Measurements from ENCODE around the gene KHDC4.

KHDC4 gene

GRCh38 chr1:155954645-155955044 lies 20.4 kb upstream of the KHDC4 start:
- Histone ChIP-seq H3K9me3 (ENCODE audit: control insufficient read depth, low read length) (no peaks in the 10 kb centered on the region), H3K36me3 (ENCODE audit: control insufficient read depth, insufficient read depth, low read length) (peaks cover 84% of the 10 kb centered on the region), H3K27ac (ENCODE audit: insufficient read depth, low read length, poor library complexity, severe bottlenecking) (no peak overlapping the region), H3K4me3 (ENCODE audit: insufficient read depth, low read depth, low read length, poor library complexity, severe bottlenecking) (no peak overlapping the region), H3K4me1 (ENCODE audit: control insufficient read depth, insufficient read depth, low read length, poor library complexity, severe bottlenecking) (no peaks in the 10 kb centered on the region), H3K27me3 (replicated peaks; ENCODE audit: control insufficient read depth, insufficient read depth, low read length, poor library complexity, severe bottlenecking) (no peaks in the 10 kb centered on the region)
- DNase-seq: no peak

- Histone ChIP-seq H3K4me1 (ENCODE audit: control insufficient read depth, insufficient read depth, low read length, poor library complexity, severe bottlenecking) (peaks cover 2% of the 10 kb centered on the region), H3K36me3 (ENCODE audit: control insufficient read depth, insufficient read depth, low read length) (peaks cover 86% of the 10 kb centered on the region), H3K4me3 (ENCODE audit: insufficient read depth, low read depth, low read length, poor library complexity, severe bottlenecking) (no peak overlapping the region), H3K27me3 (replicated peaks; ENCODE audit: control insufficient read depth, insufficient read depth, low read length, poor library complexity, severe bottlenecking) (no peaks in the 10 kb centered on the region), H3K9me3 (ENCODE audit: control insufficient read depth, low read length) (no peaks in the 10 kb centered on the region), H3K27ac (ENCODE audit: insufficient read depth, low read length, poor library complexity, severe bottlenecking) (no peak overlapping the region)
- DNase-seq: no peak
These were observed 18.3 kb upstream of the KHDC4 start for GRCh38 chr1:155952505-155952890.

GRCh38 chr1:155951753-155952504 lies 17.7 kb upstream of the KHDC4 start:
- Histone ChIP-seq H3K27me3 (replicated peaks; ENCODE audit: control insufficient read depth, insufficient read depth, low read length, poor library complexity, severe bottlenecking) (no peaks in the 10 kb centered on the region), H3K4me1 (ENCODE audit: control insufficient read depth, insufficient read depth, low read length, poor library complexity, severe bottlenecking) (peaks cover 7% of the 10 kb centered on the region), H3K36me3 (ENCODE audit: control insufficient read depth, insufficient read depth, low read length) (peaks cover 86% of the 10 kb centered on the region), H3K4me3 (ENCODE audit: insufficient read depth, low read depth, low read length, poor library complexity, severe bottlenecking) (no peak overlapping the region), H3K27ac (ENCODE audit: insufficient read depth, low read length, poor library complexity, severe bottlenecking) (no peak overlapping the region), H3K9me3 (ENCODE audit: control insufficient read depth, low read length) (no peaks in the 10 kb centered on the region)
- no peak for DNase-seq

- no peak for DNase-seq
- no peak overlapping the region for H3K4me3 ChIP-seq (ENCODE audit: insufficient read depth, low read depth, low read length, poor library complexity, severe bottlenecking)
- no peaks in the 10 kb centered on the region for H3K9me3 ChIP-seq (ENCODE audit: control insufficient read depth, low read length)
- H3K4me1 ChIP-seq (ENCODE audit: control insufficient read depth, insufficient read depth, low read length, poor library complexity, severe bottlenecking): peaks cover 18% of the 10 kb centered on the region
- no peaks in the 10 kb centered on the region for H3K27me3 ChIP-seq (replicated peaks; ENCODE audit: control insufficient read depth, insufficient read depth, low read length, poor library complexity, severe bottlenecking)
- peaks cover 84% of the 10 kb centered on the region for H3K36me3 ChIP-seq (ENCODE audit: control insufficient read depth, insufficient read depth, low read length)
- no peak overlapping the region for H3K27ac ChIP-seq (ENCODE audit: insufficient read depth, low read length, poor library complexity, severe bottlenecking)
These were observed 16.6 kb upstream of the KHDC4 start for GRCh38 chr1:155950829-155951228.

- H3K9me3 ChIP-seq (ENCODE audit: control insufficient read depth, low read length): no peaks in the 10 kb centered on the region
- H3K36me3 ChIP-seq (ENCODE audit: control insufficient read depth, insufficient read depth, low read length): peaks cover 58% of the 10 kb centered on the region
- DNase-seq: no peak
- no peaks in the 10 kb centered on the region for H3K27me3 ChIP-seq (replicated peaks; ENCODE audit: control insufficient read depth, insufficient read depth, low read length, poor library complexity, severe bottlenecking)
- H3K27ac ChIP-seq (ENCODE audit: insufficient read depth, low read length, poor library complexity, severe bottlenecking): peak overlapping the region; percentile 25
- H3K4me1 ChIP-seq (ENCODE audit: control insufficient read depth, insufficient read depth, low read length, poor library complexity, severe bottlenecking): peaks cover 27% of the 10 kb centered on the region
- H3K4me3 ChIP-seq (ENCODE audit: insufficient read depth, low read depth, low read length, poor library complexity, severe bottlenecking): no peak overlapping the region
These were observed 13.5 kb upstream of the KHDC4 start for GRCh38 chr1:155947741-155948140.

- Histone ChIP-seq H3K27me3 (replicated peaks; ENCODE audit: control insufficient read depth, insufficient read depth, low read length, poor library complexity, severe bottlenecking) (no peaks in the 10 kb centered on the region), H3K27ac (ENCODE audit: insufficient read depth, low read length, poor library complexity, severe bottlenecking) (peak overlapping the region; percentile 25), H3K4me3 (ENCODE audit: insufficient read depth, low read depth, low read length, poor library complexity, severe bottlenecking) (no peak overlapping the region), H3K36me3 (ENCODE audit: control insufficient read depth, insufficient read depth, low read length) (peaks cover 54% of the 10 kb centered on the region), H3K4me1 (ENCODE audit: control insufficient read depth, insufficient read depth, low read length, poor library complexity, severe bottlenecking) (peaks cover 27% of the 10 kb centered on the region), H3K9me3 (ENCODE audit: control insufficient read depth, low read length) (no peaks in the 10 kb centered on the region)
- DNase-seq: no peak
These were observed 13.1 kb upstream of the KHDC4 start for GRCh38 chr1:155947292-155947691.

GRCh38 chr1:155946633-155947219 lies 12.5 kb upstream of the KHDC4 start:
- peaks cover 28% of the 10 kb centered on the region for H3K4me1 ChIP-seq (ENCODE audit: control insufficient read depth, insufficient read depth, low read length, poor library complexity, severe bottlenecking)
- H3K9me3 ChIP-seq (ENCODE audit: control insufficient read depth, low read length): no peaks in the 10 kb centered on the region
- DNase-seq: no peak
- peaks cover 48% of the 10 kb centered on the region for H3K36me3 ChIP-seq (ENCODE audit: control insufficient read depth, insufficient read depth, low read length)
- no peaks in the 10 kb centered on the region for H3K27me3 ChIP-seq (replicated peaks; ENCODE audit: control insufficient read depth, insufficient read depth, low read length, poor library complexity, severe bottlenecking)
- H3K4me3 ChIP-seq (ENCODE audit: insufficient read depth, low read depth, low read length, poor library complexity, severe bottlenecking): no peak overlapping the region
- peak overlapping the region; percentile 74 for H3K27ac ChIP-seq (ENCODE audit: insufficient read depth, low read length, poor library complexity, severe bottlenecking)

- peaks cover 46% of the 10 kb centered on the region for H3K4me1 ChIP-seq (ENCODE audit: control insufficient read depth, insufficient read depth, low read length, poor library complexity, severe bottlenecking)
- no peaks in the 10 kb centered on the region for H3K27me3 ChIP-seq (replicated peaks; ENCODE audit: control insufficient read depth, insufficient read depth, low read length, poor library complexity, severe bottlenecking)
- H3K36me3 ChIP-seq (ENCODE audit: control insufficient read depth, insufficient read depth, low read length): peaks cover 27% of the 10 kb centered on the region
- no peaks in the 10 kb centered on the region for H3K9me3 ChIP-seq (ENCODE audit: control insufficient read depth, low read length)
- DNase-seq: no peak
- no peak overlapping the region for H3K4me3 ChIP-seq (ENCODE audit: insufficient read depth, low read depth, low read length, poor library complexity, severe bottlenecking)
- no peak overlapping the region for H3K27ac ChIP-seq (ENCODE audit: insufficient read depth, low read length, poor library complexity, severe bottlenecking)
These were observed 10.2 kb upstream of the KHDC4 start for GRCh38 chr1:155944444-155944799.

GRCh38 chr1:155942578-155943141 lies 8.4 kb upstream of the KHDC4 start:
- Histone ChIP-seq H3K4me3 (ENCODE audit: insufficient read depth, low read depth, low read length, poor library complexity, severe bottlenecking) (no peak overlapping the region), H3K27ac (ENCODE audit: insufficient read depth, low read length, poor library complexity, severe bottlenecking) (no peak overlapping the region), H3K9me3 (ENCODE audit: control insufficient read depth, low read length) (no peaks in the 10 kb centered on the region), H3K4me1 (ENCODE audit: control insufficient read depth, insufficient read depth, low read length, poor library complexity, severe bottlenecking) (peaks cover 45% of the 10 kb centered on the region), H3K27me3 (replicated peaks; ENCODE audit: control insufficient read depth, insufficient read depth, low read length, poor library complexity, severe bottlenecking) (no peaks in the 10 kb centered on the region), H3K36me3 (ENCODE audit: control insufficient read depth, insufficient read depth, low read length) (peaks cover 13% of the 10 kb centered on the region)
- DNase-seq: no peak

- DNase-seq: no peak
- H3K4me3 ChIP-seq (ENCODE audit: insufficient read depth, low read depth, low read length, poor library complexity, severe bottlenecking): no peak overlapping the region
- H3K27me3 ChIP-seq (replicated peaks; ENCODE audit: control insufficient read depth, insufficient read depth, low read length, poor library complexity, severe bottlenecking): no peaks in the 10 kb centered on the region
- H3K9me3 ChIP-seq (ENCODE audit: control insufficient read depth, low read length): no peaks in the 10 kb centered on the region
- H3K27ac ChIP-seq (ENCODE audit: insufficient read depth, low read length, poor library complexity, severe bottlenecking): no peak overlapping the region
- H3K36me3 ChIP-seq (ENCODE audit: control insufficient read depth, insufficient read depth, low read length): peaks cover 6% of the 10 kb centered on the region
- H3K4me1 ChIP-seq (ENCODE audit: control insufficient read depth, insufficient read depth, low read length, poor library complexity, severe bottlenecking): peaks cover 39% of the 10 kb centered on the region
These were observed 7.8 kb upstream of the KHDC4 start for GRCh38 chr1:155941845-155942531.
